ENCODE measurements around the gene GRIK1.

DNA sequence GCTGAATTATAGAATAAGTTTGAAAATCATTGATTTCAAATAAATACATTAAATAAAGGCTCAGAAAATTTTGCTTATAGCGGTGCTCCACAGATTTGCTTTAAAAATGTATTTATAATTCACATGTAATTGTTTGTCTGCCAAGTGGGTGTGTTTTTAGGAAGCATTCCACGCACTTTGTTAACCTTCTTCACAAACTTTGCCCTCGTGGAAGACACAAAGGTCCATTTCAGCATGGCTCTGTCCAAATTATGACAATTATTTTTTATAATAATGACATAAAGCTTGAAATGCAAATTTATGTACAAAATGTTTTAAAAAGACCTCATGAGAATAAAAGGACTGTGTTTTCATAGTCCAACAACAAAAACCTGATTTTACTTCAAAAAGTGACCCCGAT, 146.1 kb downstream of the GRIK1 start:
- TF ChIP-seq POLR2AphosphoS5 (IDR thresholded peaks at IDR 0.05; ENCODE audit: low read depth, low read length) (no peak), POLR2A (IDR thresholded peaks at IDR 0.05; ENCODE audit: low read depth, low read length) (no peak)
